Endothelial cell of hepatic sinusoid (primary cell): ENCODE results near the gene CHRNA4.

Experiments
- in situ Hi-C: cut with HindIII; loops from 2 replicates; pipeline ENCODE4 v1.10.0; 2017; ENCODE audit warnings: low sequenced_read_pairs

The CHRNA4 gene

GRCh38 chr20:63360850-63361518, at the start of gene CHRNA4:
Gene CHRNA4 (minus strand): TSS chr20:63361349. CDS start chr20:63361165, 184 bp downstream.
- in situ Hi-C loops, result no loop called here

GRCh38 chr20:63409834-63410435, 48.8 kb upstream of the CHRNA4 start:
- in situ Hi-C loops, result no loop called here

- in situ Hi-C loops, result no loop called here
These were observed 48.1 kb upstream of the CHRNA4 start for GRCh38 chr20:63409066-63409833.

GRCh38 chr20:63408684-63409046, 47.5 kb upstream of the CHRNA4 start:
- in situ Hi-C loops, result no loop called here

GRCh38 chr20:63407928-63408683, 47.0 kb upstream of the CHRNA4 start:
- in situ Hi-C loops, result no loop called here

- in situ Hi-C loops, result no loop called here
These were observed 45.6 kb upstream of the CHRNA4 start for GRCh38 chr20:63406617-63407245.

GRCh38 chr20:63406011-63406410, 44.9 kb upstream of the CHRNA4 start:
- in situ Hi-C loops, result no loop called here

- in situ Hi-C loops, result no loop called here
These were observed 44.1 kb upstream of the CHRNA4 start for GRCh38 chr20:63405102-63405730.

GRCh38 chr20:63404129-63405085, 43.3 kb upstream of the CHRNA4 start:
- in situ Hi-C loops, result no loop called here

GRCh38 chr20:63403403-63404105, 42.4 kb upstream of the CHRNA4 start:
- in situ Hi-C loops, result no loop called here

GRCh38 chr20:63402860-63403220, 41.7 kb upstream of the CHRNA4 start:
- in situ Hi-C loops, result no loop called here

GRCh38 chr20:63402181-63402859, 41.2 kb upstream of the CHRNA4 start:
- in situ Hi-C loops, result no loop called here

GRCh38 chr20:63401384-63402110, 40.4 kb upstream of the CHRNA4 start:
- in situ Hi-C loops, result no loop called here

- in situ Hi-C loops, result no loop called here
These were observed 39.5 kb upstream of the CHRNA4 start for GRCh38 chr20:63400486-63401210.

- in situ Hi-C loops, result loop anchor here (5.0 to 10.0 kb wide), 5 partner anchors 75 to 335 kb away; partner anchors contain the start of gene KCNQ2
These were observed 38.6 kb upstream of the CHRNA4 start for GRCh38 chr20:63399596-63400375.
